Measurements from ENCODE around the gene B3GAT2. TPM values are rescaled to one million over a fixed set of nuclear protein-coding genes. Genes with fewer than 3 reads are reported as not detected.

B3GAT2 gene
- total and polyA plus RNA-seq, 4 donors, result 0.06 to 0.65 (median 0.07) TPM

GRCh38 chr6:70996106-70996505, 39.2 kb upstream of the B3GAT2 start:
- Histone ChIP-seq H3K9ac (ENCODE audit: insufficient read depth in 1 of 2, low read length in 2 of 2) (no peak overlapping the region), H3K27me3 (ENCODE audit: control insufficient read depth in 3 of 3, insufficient read depth in 3 of 3, low read length in 2 of 3) (no peaks in the 10 kb centered on the region), H3K9me3 (ENCODE audit: control insufficient read depth in 4 of 4, insufficient read depth in 3 of 4, low read length in 3 of 4) (peaks cover 0 to 2% (median 0%) of the 10 kb centered on the region in 4 donors), H3K36me3 (ENCODE audit: control insufficient read depth in 4 of 4, insufficient read depth in 4 of 4, low read length in 4 of 4) (no peaks in the 10 kb centered on the region), H3K4me1 (ENCODE audit: control insufficient read depth in 5 of 5, insufficient read depth in 5 of 5, low read length in 5 of 5) (peaks cover 0 to 4% (median 0%) of the 10 kb centered on the region in 5 donors), H3K27ac (ENCODE audit: low read depth in 1 of 2, low read length in 1 of 2) (no peak overlapping the region), H3K4me3 (no peak overlapping the region)
- WGBS, 2 donors, result 69 to 78% methylated on average over 1 of the region's 1 CpG
- no peak for TF ChIP-seq CTCF (IDR thresholded peaks at IDR 0.05; ENCODE audit: control extremely low read depth, extremely low read depth)
- DNase-seq (no peak), ATAC-seq (ENCODE audit: insufficient read depth, low FRiP score) (no peak)

- no peak overlapping the region for H3K9ac ChIP-seq (ENCODE audit: insufficient read depth in 1 of 2, low read length in 2 of 2)
These were observed 38.6 kb upstream of the B3GAT2 start for GRCh38 chr6:70995411-70995810.

GRCh38 chr6:70991253-70991652, 34.4 kb upstream of the B3GAT2 start:
- H3K27me3 ChIP-seq (ENCODE audit: control insufficient read depth in 3 of 3, insufficient read depth in 3 of 3, low read length in 2 of 3), result no peaks in the 10 kb centered on the region
- 91 to 93% methylated on average over 2 of the region's 2 CpGs for WGBS, 2 donors
- no peak overlapping the region for H3K4me3 ChIP-seq
- H3K27ac ChIP-seq (ENCODE audit: low read depth in 1 of 2, low read length in 1 of 2), result no peak overlapping the region
- H3K4me1 ChIP-seq (ENCODE audit: control insufficient read depth in 5 of 5, insufficient read depth in 5 of 5, low read length in 5 of 5), result no peaks in the 10 kb centered on the region
- TF ChIP-seq CTCF (IDR thresholded peaks at IDR 0.05; ENCODE audit: control extremely low read depth, extremely low read depth), result no peak
- H3K9me3 ChIP-seq (ENCODE audit: control insufficient read depth in 4 of 4, insufficient read depth in 3 of 4, low read length in 3 of 4), result no peaks in the 10 kb centered on the region
- no peak overlapping the region for H3K9ac ChIP-seq (ENCODE audit: insufficient read depth in 1 of 2, low read length in 2 of 2)
- no peak for ATAC-seq (ENCODE audit: insufficient read depth, low FRiP score)
- no peaks in the 10 kb centered on the region for H3K36me3 ChIP-seq (ENCODE audit: control insufficient read depth in 4 of 4, insufficient read depth in 4 of 4, low read length in 4 of 4)
- DNase-seq, result no peak

More at GRCh38 chr6:70995411-70995810, 38.6 kb upstream of the B3GAT2 start:
- peak in 1 of 3 donors; percentile 22 for DNase-seq
- TF ChIP-seq CTCF (IDR thresholded peaks at IDR 0.05; ENCODE audit: control extremely low read depth, extremely low read depth), result no peak
- peaks cover 0 to 4% (median 0%) of the 10 kb centered on the region in 5 donors for H3K4me1 ChIP-seq (ENCODE audit: control insufficient read depth in 5 of 5, insufficient read depth in 5 of 5, low read length in 5 of 5)
- H3K4me3 ChIP-seq, result no peak overlapping the region
- no peak overlapping the region for H3K27ac ChIP-seq (ENCODE audit: low read depth in 1 of 2, low read length in 1 of 2)
- H3K9me3 ChIP-seq (ENCODE audit: control insufficient read depth in 4 of 4, insufficient read depth in 3 of 4, low read length in 3 of 4), result peaks cover 0 to 2% (median 0%) of the 10 kb centered on the region in 4 donors
- ATAC-seq (ENCODE audit: insufficient read depth, low FRiP score), result no peak
- H3K36me3 ChIP-seq (ENCODE audit: control insufficient read depth in 4 of 4, insufficient read depth in 4 of 4, low read length in 4 of 4), result no peaks in the 10 kb centered on the region
- no peaks in the 10 kb centered on the region for H3K27me3 ChIP-seq (ENCODE audit: control insufficient read depth in 3 of 3, insufficient read depth in 3 of 3, low read length in 2 of 3)

- ATAC-seq (ENCODE audit: insufficient read depth, low FRiP score), result no peak
- no peaks in the 10 kb centered on the region for H3K36me3 ChIP-seq (ENCODE audit: control insufficient read depth in 4 of 4, insufficient read depth in 4 of 4, low read length in 4 of 4)
- 32 to 62% methylated on average over 4 of the region's 4 CpGs for whole genome bisulfite sequencing, 2 donors
- no peaks in the 10 kb centered on the region for H3K4me1 ChIP-seq (ENCODE audit: control insufficient read depth in 5 of 5, insufficient read depth in 5 of 5, low read length in 5 of 5)
- DNase-seq, result no peak
- H3K9ac ChIP-seq (ENCODE audit: insufficient read depth in 1 of 2, low read length in 2 of 2), result no peak overlapping the region
- H3K27me3 ChIP-seq (ENCODE audit: control insufficient read depth in 3 of 3, insufficient read depth in 3 of 3, low read length in 2 of 3), result no peaks in the 10 kb centered on the region
- TF ChIP-seq CTCF (IDR thresholded peaks at IDR 0.05; ENCODE audit: control extremely low read depth, extremely low read depth), result no peak
- no peak overlapping the region for H3K4me3 ChIP-seq
- H3K9me3 ChIP-seq (ENCODE audit: control insufficient read depth in 4 of 4, insufficient read depth in 3 of 4, low read length in 3 of 4), result no peaks in the 10 kb centered on the region
- H3K27ac ChIP-seq (ENCODE audit: low read depth in 1 of 2, low read length in 1 of 2), result no peak overlapping the region
These were observed 28.3 kb upstream of the B3GAT2 start for GRCh38 chr6:70985156-70985555.

All from lung (tissue), 12 donors.